Spinal cord (tissue), 10 donors: Measurements from ENCODE around the gene CYB5D1. TPM values are rescaled to one million over a fixed set of nuclear protein-coding genes. Genes with fewer than 3 reads are reported as not detected.
A peak's percentile ranks its signal among the peaks of the same experiment; 100 is the strongest.
"Not testable (repeated sequence)": the region's sequence is repeated elsewhere in the genome, so short reads cannot be mapped to it uniquely, and the experiment has no call there.

ENCODE experiments used
- DNase-seq, 6 donors: peaks; one replicate each; pipeline versions ENCODE4 v3.0.0 to v3.0.0-alpha.2; 2013 to 2015; ENCODE audit warnings: low spot score in 6 of 6, low read depth in 4 of 6
- H3K27ac ChIP-seq: one replicate; pipeline ENCODE4 v1.5.1; 2013; ENCODE audit warnings: low read depth, low read length, control low read depth
- H3K27me3 ChIP-seq: one replicate; pipeline ENCODE4 v1.6.1; 2013; ENCODE audit warnings: low read length; ENCODE audit not compliant: control insufficient read depth, insufficient read depth
- H3K36me3 ChIP-seq: one replicate; pipeline ENCODE4 v1.6.1; 2013; ENCODE audit warnings: low read length; ENCODE audit not compliant: control insufficient read depth, insufficient read depth
- H3K4me1 ChIP-seq: one replicate; pipeline ENCODE4 v1.6.1; 2013; ENCODE audit warnings: low read length; ENCODE audit not compliant: control insufficient read depth, insufficient read depth
- H3K4me3 ChIP-seq: one replicate; pipeline ENCODE4 v1.5.1; 2013; ENCODE audit warnings: low read depth, low read length, control low read depth
- H3K9me3 ChIP-seq: one replicate; pipeline ENCODE4 v1.6.1; 2013; ENCODE audit warnings: low read length; ENCODE audit not compliant: control insufficient read depth, insufficient read depth
- WGBS: methylation state at CpG from one replicate; pipeline ENCODE4 v1.1.5; 2013; ENCODE audit warnings: missing lambda C conversion rate; ENCODE audit not compliant: insufficient coverage; 5-methylcytosine and 5-hydroxymethylcytosine counted together
- long read RNA-seq, 4 donors: transcript quantifications; one replicate each; lab custom pipeline, GENCODE V29; 2026
- polyA plus RNA-seq, 2 donors: library from polyadenylated mRNA; unstranded; fragments of 120-200 nt; gene quantifications; one replicate each; pipeline ENCODE4 v1.2.1, GENCODE V29; 2013; ENCODE audit not compliant: insufficient read length in 2 of 2
- total RNA-seq, 2 donors: library from RNA; depleted of rRNA in 1 of 2; stranded (reverse); fragments of 120-200 nt in 1 of 2; fragments of >200 nt in 1 of 2; gene quantifications; one replicate each; pipeline versions ENCODE4 v1.2.3 to v1.2.4, GENCODE V29; 2013 to 2014
- donor health status: healthy.

The CYB5D1 gene, protein sequence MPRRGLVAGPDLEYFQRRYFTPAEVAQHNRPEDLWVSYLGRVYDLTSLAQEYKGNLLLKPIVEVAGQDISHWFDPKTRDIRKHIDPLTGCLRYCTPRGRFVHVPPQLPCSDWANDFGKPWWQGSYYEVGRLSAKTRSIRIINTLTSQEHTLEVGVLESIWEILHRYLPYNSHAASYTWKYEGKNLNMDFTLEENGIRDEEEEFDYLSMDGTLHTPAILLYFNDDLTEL
- total RNA-seq (10 to 100 TPM in 1 of 2 donors, 1 to 10 TPM in 1; 8.2 to 21.9 TPM), polyA plus RNA-seq (10 to 100 TPM; 20.1 to 21.0 TPM)
- long read RNA-seq, donor 1, partial matches to known transcripts = 0 of 2 reads
- long read RNA-seq, donor 1, other reads (novel, unspliced or antisense) = 0 of 2 reads
- long read RNA-seq, donor 2, partial matches to known transcripts = 0 of 3 reads
- long read RNA-seq, donor 2, other reads (novel, unspliced or antisense) = 0 of 3 reads
- long read RNA-seq, donor 3 = 0 reads
- long read RNA-seq, donor 4, partial matches to known transcripts = 0 of 2 reads
- long read RNA-seq, donor 4, other reads (novel, unspliced or antisense) = 0 of 2 reads

GRCh38 chr17:7857713-7858521, at the start of gene CYB5D1:
CYB5D1 (plus strand) TSS chr17:7858003; CDS start chr17:7858135, 132 bp downstream.
- under 1% methylated on average over 46 of the region's 48 CpGs for WGBS
- Histone ChIP-seq H3K36me3 (peaks cover 54% of the 10 kb centered on the region), H3K4me3 (peak within 1 kb of the TSS; percentile 92), H3K9me3 (no peaks in the 10 kb centered on the region), H3K27me3 (no peaks in the 10 kb centered on the region), H3K4me1 (peaks cover 46% of the 10 kb centered on the region), H3K27ac (peak within 1 kb of the TSS; percentile 100)
- DNase-seq = peak in 5 of 6 donors; percentile 94 to 99 (median 98)

GRCh38 chr17:7809086-7809790, 48.6 kb upstream of the CYB5D1 start:
- DNase-seq = no peak
- Histone ChIP-seq H3K27ac (no peak overlapping the region), H3K36me3 (peaks cover 3% of the 10 kb centered on the region), H3K27me3 (no peaks in the 10 kb centered on the region), H3K9me3 (no peaks in the 10 kb centered on the region), H3K4me3 (no peak overlapping the region), H3K4me1 (no peaks in the 10 kb centered on the region)
- 67% methylated on average over 7 of the region's 11 CpGs for WGBS

DNA sequence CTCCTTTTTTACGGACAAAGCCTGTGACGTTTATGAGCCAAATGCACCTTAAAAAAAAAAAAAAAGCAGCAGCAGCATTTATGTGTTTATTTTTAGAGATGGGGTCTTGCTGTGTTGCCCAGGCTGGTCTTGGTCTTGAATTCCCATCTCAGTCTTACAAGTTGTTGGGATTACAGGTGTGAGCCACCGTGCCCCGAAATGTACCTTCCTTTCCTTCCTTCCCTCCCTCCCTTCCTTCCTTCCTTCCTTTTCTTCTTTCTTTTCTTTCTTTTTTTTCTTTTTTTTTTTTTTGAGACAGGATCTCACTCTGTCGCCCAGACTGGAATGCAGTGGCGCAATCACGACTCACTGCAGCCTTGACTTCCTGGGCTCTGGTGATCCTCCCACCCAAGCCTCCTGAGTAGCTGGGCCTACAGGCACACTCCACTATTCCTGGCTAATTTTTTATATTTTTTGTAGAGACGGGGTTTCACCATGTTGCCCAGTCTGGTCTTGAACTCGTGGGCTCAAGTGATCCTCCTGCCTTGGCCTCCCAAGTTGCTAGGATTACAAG, 47.9 kb upstream of the CYB5D1 start:
- H3K9me3 ChIP-seq, H3K27me3 ChIP-seq, DNase-seq, H3K27ac ChIP-seq, H3K4me3 ChIP-seq, H3K36me3 ChIP-seq, H3K4me1 ChIP-seq: not testable (repeated sequence)
- 90% methylated on average over 5 of the region's 9 CpGs for WGBS

DNA sequence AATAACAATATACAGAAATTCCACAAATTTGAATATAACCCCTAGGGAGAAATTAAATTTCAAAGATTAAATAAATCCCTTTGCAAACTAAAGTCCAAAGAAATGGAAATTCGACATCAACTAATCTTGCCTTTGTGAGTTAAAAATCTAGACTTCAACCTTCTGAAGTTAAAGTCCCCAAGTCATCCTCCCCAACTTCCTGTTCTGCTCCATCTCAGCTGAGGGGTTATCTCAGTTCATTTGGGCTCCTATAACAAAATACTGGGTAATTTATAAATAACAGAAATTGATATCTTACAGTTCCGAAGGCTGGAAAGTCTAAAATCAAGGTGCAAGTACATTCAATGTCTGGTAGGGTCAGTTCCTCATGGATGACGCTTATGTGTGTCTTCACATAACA, 46.6 kb upstream of the CYB5D1 start:
- DNase-seq = no peak
- H3K27me3 ChIP-seq = no peaks in the 10 kb centered on the region
- H3K36me3 ChIP-seq = peaks cover 3% of the 10 kb centered on the region
- no peak overlapping the region for H3K4me3 ChIP-seq
- no peak overlapping the region for H3K27ac ChIP-seq
- 80% methylated on average over 1 of the region's 3 CpGs for WGBS
- no peaks in the 10 kb centered on the region for H3K4me1 ChIP-seq
- no peaks in the 10 kb centered on the region for H3K9me3 ChIP-seq

DNA sequence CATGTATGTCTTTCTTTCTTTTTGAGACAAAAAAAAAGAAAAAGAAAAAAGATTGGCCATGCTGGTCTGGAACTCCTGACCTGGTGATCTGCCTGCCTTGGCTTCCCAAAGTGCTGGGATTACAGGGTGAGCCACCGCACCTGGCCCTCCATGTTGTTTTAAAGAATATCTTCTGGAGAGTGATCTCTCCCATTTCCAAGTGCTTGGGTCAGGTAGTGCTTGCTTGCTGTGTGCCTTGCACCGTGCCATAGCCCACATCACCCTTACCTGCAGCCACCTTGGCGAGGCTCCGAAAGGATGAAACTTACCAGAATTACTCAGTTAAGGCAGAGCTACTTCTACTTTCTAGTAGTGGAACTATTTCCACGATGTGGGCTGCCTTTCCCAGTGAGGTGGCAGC, 42.8 kb upstream of the CYB5D1 start:
- H3K4me3 ChIP-seq = no peak overlapping the region
- no peak overlapping the region for H3K27ac ChIP-seq
- peaks cover 3% of the 10 kb centered on the region for H3K36me3 ChIP-seq
- no peaks in the 10 kb centered on the region for H3K4me1 ChIP-seq
- H3K27me3 ChIP-seq = no peaks in the 10 kb centered on the region
- WGBS = 88% methylated on average over 3 of the region's 5 CpGs
- no peak for DNase-seq
- H3K9me3 ChIP-seq = no peaks in the 10 kb centered on the region

DNA sequence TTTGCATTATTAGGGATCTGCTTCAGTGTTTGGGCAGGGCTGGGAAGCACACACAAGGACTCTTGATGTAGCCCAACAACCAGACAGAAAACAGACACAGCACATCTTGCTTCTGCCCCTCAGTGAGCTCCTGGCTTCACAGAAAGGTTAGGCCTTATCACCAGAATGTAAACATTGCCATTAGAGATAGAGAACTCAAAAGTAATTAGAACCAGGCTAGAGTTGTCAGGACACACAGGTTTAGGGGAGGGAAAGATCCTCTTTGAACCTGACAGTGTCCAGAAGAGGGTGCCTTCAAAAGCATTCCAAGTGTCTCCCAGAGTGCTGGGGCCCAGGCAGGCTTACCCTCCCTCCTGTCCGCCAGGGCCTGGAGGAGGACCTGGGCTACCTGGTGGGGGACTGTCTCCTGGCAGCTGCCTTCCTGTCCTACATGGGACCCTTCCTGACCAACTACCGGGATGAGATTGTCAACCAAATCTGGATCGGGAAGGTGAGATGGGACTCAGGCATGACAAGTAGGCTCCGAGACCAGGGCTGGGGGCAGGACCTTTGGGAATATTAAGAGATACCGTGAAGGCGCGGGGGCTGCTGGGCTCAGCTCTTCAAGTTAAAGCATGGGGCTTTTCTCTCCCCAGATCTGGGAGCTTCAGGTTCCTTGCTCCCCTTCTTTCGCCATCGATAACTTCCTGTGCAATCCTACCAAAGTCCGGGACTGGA, 40.7 kb upstream of the CYB5D1 start:
- Histone ChIP-seq H3K36me3 (peaks cover 3% of the 10 kb centered on the region), H3K27ac (no peak overlapping the region), H3K4me3 (no peak overlapping the region), H3K27me3 (no peaks in the 10 kb centered on the region), H3K9me3 (no peaks in the 10 kb centered on the region), H3K4me1 (no peaks in the 10 kb centered on the region)
- 92% methylated on average over 10 of the region's 10 CpGs for WGBS
- DNase-seq = no peak

GRCh38 chr17:7817643-7817964, 40.2 kb upstream of the CYB5D1 start:
- H3K27ac ChIP-seq = no peak overlapping the region
- no peak for DNase-seq
- no peaks in the 10 kb centered on the region for H3K4me1 ChIP-seq
- no peaks in the 10 kb centered on the region for H3K27me3 ChIP-seq
- H3K4me3 ChIP-seq = no peak overlapping the region
- WGBS = 93% methylated on average over 8 of the region's 9 CpGs
- peaks cover 3% of the 10 kb centered on the region for H3K36me3 ChIP-seq
- no peaks in the 10 kb centered on the region for H3K9me3 ChIP-seq

DNA sequence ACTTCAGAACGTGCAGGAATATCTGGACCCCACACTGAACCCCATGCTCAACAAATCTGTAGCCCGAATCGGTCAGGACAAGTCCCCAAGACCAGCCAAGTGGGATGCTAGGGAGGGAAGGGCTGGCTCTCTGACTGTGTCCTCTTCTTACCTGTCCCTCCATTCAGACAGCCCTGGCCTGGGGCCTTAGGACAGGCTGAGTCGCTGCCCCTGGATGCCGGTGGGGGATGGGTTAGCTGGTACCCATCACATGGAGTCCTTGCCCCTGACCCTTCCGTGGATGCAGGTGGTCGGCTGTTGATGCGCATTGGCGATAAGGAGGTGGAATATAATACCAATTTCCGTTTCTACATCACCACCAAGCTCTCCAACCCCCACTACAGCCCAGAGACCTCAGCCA, 39.8 kb upstream of the CYB5D1 start:
- Histone ChIP-seq H3K9me3 (no peaks in the 10 kb centered on the region), H3K4me3 (no peak overlapping the region), H3K27me3 (no peaks in the 10 kb centered on the region), H3K27ac (no peak overlapping the region), H3K4me1 (no peaks in the 10 kb centered on the region), H3K36me3 (peaks cover 3% of the 10 kb centered on the region)
- 73% methylated on average over 3 of the region's 10 CpGs for WGBS
- DNase-seq = no peak
